Neural progenitor cell (in vitro differentiated cells): Measurements from ENCODE around the gene ZNF48. TPM values are rescaled to one million over a fixed set of nuclear protein-coding genes. Genes with fewer than 3 reads are reported as not detected.

ENCODE experiments used
- DNase-seq: peaks from one replicate; pipeline ENCODE4 v3.0.0-alpha.2; 2016; ENCODE audit warnings: low spot score
- H2AFZ ChIP-seq: fragments of 200-600 bp; sonication (generic); replicated peaks from 2 replicates; pipeline ENCODE4 v1.6.1; 2016; ENCODE audit warnings: antibody characterized with exemption
- H3F3A ChIP-seq: fragments of 200-600 bp; sonication (generic); 2 replicates; pipeline ENCODE4 v1.6.1; 2016; ENCODE audit warnings: antibody characterized with exemption, low read depth
- H3K27ac ChIP-seq: fragments of 200-600 bp; sonication (generic); 2 replicates; pipeline ENCODE4 v1.5.1; 2016; ENCODE audit warnings: mild to moderate bottlenecking
- H3K27me3 ChIP-seq: fragments of 200-600 bp; sonication (generic); 2 replicates; pipeline ENCODE4 v1.6.1; 2016; ENCODE audit warnings: mild to moderate bottlenecking, moderate library complexity
- H3K36me3 ChIP-seq: fragments of 200-600 bp; sonication (generic); 2 replicates; pipeline ENCODE4 v1.5.1; 2016
- H3K4me1 ChIP-seq: fragments of 200-600 bp; sonication (generic); 2 replicates; pipeline ENCODE4 v1.6.1; 2016; ENCODE audit warnings: mixed run types
- H3K4me2 ChIP-seq: fragments of 200-600 bp; sonication (generic); 2 replicates; pipeline ENCODE4 v1.6.1; 2016
- H3K4me3 ChIP-seq: fragments of 200-600 bp; sonication (generic); 2 replicates; pipeline ENCODE4 v1.5.1; 2016
- H3K79me2 ChIP-seq: fragments of 200-600 bp; sonication (generic); 2 replicates; pipeline ENCODE4 v1.6.1; 2016; ENCODE audit warnings: low read depth
- H3K9ac ChIP-seq: fragments of 200-600 bp; sonication (generic); 2 replicates; pipeline ENCODE4 v1.6.1; 2016
- H3K9me3 ChIP-seq: fragments of 200-600 bp; sonication (generic); 2 replicates; pipeline ENCODE4 v1.5.1; 2016; ENCODE audit warnings: low read depth
- H4K20me1 ChIP-seq: fragments of 200-600 bp; sonication (generic); 2 replicates; pipeline ENCODE4 v1.6.1; 2016; ENCODE audit warnings: low read depth
- H3K27ac Mint-ChIP-seq: 3 replicates; pipeline ENCODE4 v1.8.0; 2021; ENCODE audit warnings: mixed read lengths
- H3K27me3 Mint-ChIP-seq: 2 replicates; pipeline ENCODE4 v1.8.0; 2022; ENCODE audit warnings: low read depth, mild to moderate bottlenecking, inconsistent platforms, moderate library complexity, mixed read lengths; ENCODE audit not compliant: insufficient read depth
- H3K36me3 Mint-ChIP-seq: 3 replicates; pipeline ENCODE4 v1.8.0; 2021; ENCODE audit warnings: mixed read lengths
- H3K4me1 Mint-ChIP-seq: 3 replicates; pipeline ENCODE4 v1.8.0; 2021; ENCODE audit warnings: mixed read lengths
- H3K4me3 Mint-ChIP-seq: 3 replicates; pipeline ENCODE4 v1.8.0; 2021; ENCODE audit warnings: mild to moderate bottlenecking, moderate library complexity, mixed read lengths
- H3K9me3 Mint-ChIP-seq: 3 replicates; pipeline ENCODE4 v1.8.0; 2020; ENCODE audit warnings: mixed read lengths
- EZH2 ChIP-seq: fragments of 200-600 bp; sonication (generic); IDR thresholded peaks from 2 replicates; pipeline ENCODE4 v1.6.1; 2017; ENCODE audit warnings: antibody characterized with exemption, mild to moderate bottlenecking, moderate library complexity
- EZH2phosphoT487 ChIP-seq: fragments of 200-600 bp; sonication (generic); IDR thresholded peaks from 2 replicates; pipeline ENCODE4 v1.6.1; 2017; ENCODE audit warnings: antibody characterized with exemption
- total RNA-seq: library from RNA; depleted of rRNA; stranded (reverse); fragments of >200 nt; gene quantifications from 2 replicates; pipeline ENCODE4 v1.2.3, GENCODE V29; 2015; ENCODE audit warnings: low replicate concordance
- TF ChIP-seq, protein P1 (sequence below): fragments of 200-600 bp; sonication (generic); IDR thresholded peaks from 2 replicates; pipeline ENCODE4 v1.5.1; 2017; ENCODE audit warnings: antibody characterized with exemption, mild to moderate bottlenecking

The ZNF48 gene
- total RNA-seq, 1 donor from 2014 or later: 39.3 TPM

DNA sequence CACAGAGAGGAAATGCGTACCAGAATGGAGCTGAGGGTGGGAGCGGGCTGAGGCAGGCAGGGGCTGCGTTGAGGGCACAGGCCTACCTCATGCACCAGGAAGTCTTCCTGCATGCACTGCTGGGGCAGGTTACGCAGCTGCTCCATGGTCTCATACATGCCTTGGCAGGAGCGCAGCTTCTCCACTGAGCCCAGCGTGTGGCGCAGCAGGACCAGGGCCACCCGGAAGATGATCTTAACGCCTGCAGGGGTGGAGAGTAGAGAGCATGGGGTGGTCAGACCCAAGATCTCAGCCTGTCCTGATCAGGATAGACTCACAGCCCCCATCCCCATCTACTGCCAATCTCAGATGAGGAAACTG, 36.7 kb upstream of the ZNF48 start:
- DNase-seq: no peak
- Histone ChIP-seq H3K4me2 (no peak overlapping the region), H3K79me2 (peaks cover 15% of the 10 kb centered on the region), H2AFZ (no peak overlapping the region), H3K36me3 (no peaks in the 10 kb centered on the region), H4K20me1 (peaks cover 10% of the 10 kb centered on the region), H3K27me3 (no peaks in the 10 kb centered on the region), H3K9ac (no peak overlapping the region), H3F3A (peaks cover 8% of the 10 kb centered on the region), H3K4me1 (peaks cover 6% of the 10 kb centered on the region), H3K4me3 (no peak overlapping the region), H3K9me3 (no peaks in the 10 kb centered on the region), H3K27ac (no peak overlapping the region)
- Mint-ChIP-seq H3K36me3 (peaks cover 23% of the 10 kb centered on the region), H3K4me3 (no peak overlapping the region), H3K27me3 (peaks cover 7% of the 10 kb centered on the region), H3K9me3 (no peaks in the 10 kb centered on the region), H3K4me1 (peaks cover 23% of the 10 kb centered on the region), H3K27ac (no peak overlapping the region)
- TF ChIP-seq, protein P1, sequence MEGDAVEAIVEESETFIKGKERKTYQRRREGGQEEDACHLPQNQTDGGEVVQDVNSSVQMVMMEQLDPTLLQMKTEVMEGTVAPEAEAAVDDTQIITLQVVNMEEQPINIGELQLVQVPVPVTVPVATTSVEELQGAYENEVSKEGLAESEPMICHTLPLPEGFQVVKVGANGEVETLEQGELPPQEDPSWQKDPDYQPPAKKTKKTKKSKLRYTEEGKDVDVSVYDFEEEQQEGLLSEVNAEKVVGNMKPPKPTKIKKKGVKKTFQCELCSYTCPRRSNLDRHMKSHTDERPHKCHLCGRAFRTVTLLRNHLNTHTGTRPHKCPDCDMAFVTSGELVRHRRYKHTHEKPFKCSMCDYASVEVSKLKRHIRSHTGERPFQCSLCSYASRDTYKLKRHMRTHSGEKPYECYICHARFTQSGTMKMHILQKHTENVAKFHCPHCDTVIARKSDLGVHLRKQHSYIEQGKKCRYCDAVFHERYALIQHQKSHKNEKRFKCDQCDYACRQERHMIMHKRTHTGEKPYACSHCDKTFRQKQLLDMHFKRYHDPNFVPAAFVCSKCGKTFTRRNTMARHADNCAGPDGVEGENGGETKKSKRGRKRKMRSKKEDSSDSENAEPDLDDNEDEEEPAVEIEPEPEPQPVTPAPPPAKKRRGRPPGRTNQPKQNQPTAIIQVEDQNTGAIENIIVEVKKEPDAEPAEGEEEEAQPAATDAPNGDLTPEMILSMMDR: no peak

DNA sequence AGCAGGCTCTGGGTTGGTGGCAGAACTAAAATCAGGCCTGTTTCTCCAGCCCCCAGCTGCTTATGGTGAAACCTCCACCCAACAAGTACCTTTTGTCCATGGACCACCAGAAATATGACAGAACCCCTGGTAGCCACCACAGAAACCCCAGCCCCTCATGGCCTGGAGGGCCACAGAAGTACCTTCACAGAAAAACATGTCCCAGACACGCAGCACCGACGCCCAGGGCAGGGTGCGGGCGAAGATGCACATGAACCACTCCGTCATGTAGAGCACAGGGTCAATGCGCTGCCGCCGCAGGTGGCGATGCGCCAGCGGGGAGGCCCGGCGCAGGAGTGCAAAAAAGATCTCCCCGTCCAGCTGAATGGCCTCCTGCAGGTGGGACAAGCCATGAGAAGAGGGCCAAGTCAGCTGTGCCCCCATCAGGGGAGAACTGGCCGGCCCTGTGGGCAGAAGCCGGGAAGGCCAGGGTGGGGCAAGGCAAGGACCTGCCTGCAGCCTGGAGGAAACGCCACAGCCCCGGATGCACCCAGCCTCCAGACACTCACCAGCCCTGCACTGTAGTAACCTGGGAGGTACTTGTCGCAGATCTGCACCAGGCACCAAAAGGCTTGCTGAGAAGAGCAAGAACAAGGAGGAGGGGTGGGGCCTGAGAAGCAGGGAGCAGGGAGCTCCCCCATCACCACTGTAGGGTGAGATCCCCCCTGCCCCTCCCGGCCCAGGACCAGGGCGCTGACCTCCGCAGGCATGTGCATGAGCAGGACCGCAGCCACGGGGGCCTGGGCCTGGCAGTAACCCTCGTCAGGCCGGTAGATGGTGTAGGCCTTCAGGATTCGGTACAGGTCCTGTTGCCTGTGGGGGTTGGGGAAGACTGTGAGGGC, 36.0 kb upstream of the ZNF48 start:
- Histone ChIP-seq H3K27ac (no peak overlapping the region), H2AFZ (no peak overlapping the region), H3K4me3 (no peak overlapping the region), H3K9me3 (no peaks in the 10 kb centered on the region), H3K79me2 (peaks cover 13% of the 10 kb centered on the region), H3K9ac (no peak overlapping the region), H3K36me3 (no peaks in the 10 kb centered on the region), H3K4me2 (no peak overlapping the region), H4K20me1 (peaks cover 4% of the 10 kb centered on the region), H3K27me3 (no peaks in the 10 kb centered on the region), H3F3A (peaks cover 11% of the 10 kb centered on the region), H3K4me1 (peaks cover under 1% of the 10 kb centered on the region)
- TF ChIP-seq EZH2 (no peak), EZH2phosphoT487 (no peak)
- TF ChIP-seq, protein P1: no peak
- DNase-seq: no peak
- H3K27me3 Mint-ChIP-seq: peaks cover 6% of the 10 kb centered on the region
- H3K27ac Mint-ChIP-seq: no peak overlapping the region
- H3K9me3 Mint-ChIP-seq: no peaks in the 10 kb centered on the region
- peaks cover 19% of the 10 kb centered on the region for H3K4me1 Mint-ChIP-seq
- peaks cover 24% of the 10 kb centered on the region for H3K36me3 Mint-ChIP-seq
- no peak overlapping the region for H3K4me3 Mint-ChIP-seq

DNA sequence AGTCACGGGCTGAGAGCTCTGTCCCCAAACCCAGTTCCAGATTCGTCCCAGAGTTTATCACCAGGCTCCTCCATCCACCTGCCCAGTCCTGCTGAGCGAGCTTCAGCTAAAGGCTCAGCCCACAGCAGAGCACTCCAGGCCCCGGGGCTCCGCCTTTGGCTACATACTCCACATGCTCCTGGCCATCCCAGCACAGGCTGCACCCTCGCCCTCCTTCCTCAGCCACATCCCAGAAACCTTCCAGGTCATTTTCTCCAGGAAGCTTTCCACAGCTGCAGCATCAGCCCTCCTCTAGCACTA, 35.4 kb upstream of the ZNF48 start:
- H3K27ac ChIP-seq: no peak overlapping the region
- no peaks in the 10 kb centered on the region for H3K9me3 Mint-ChIP-seq
- no peak overlapping the region for H3K9ac ChIP-seq
- H3K36me3 ChIP-seq: no peaks in the 10 kb centered on the region
- no peak overlapping the region for H3K4me3 ChIP-seq
- no peak overlapping the region for H3K4me2 ChIP-seq
- no peaks in the 10 kb centered on the region for H4K20me1 ChIP-seq
- peaks cover 11% of the 10 kb centered on the region for H3F3A ChIP-seq
- no peaks in the 10 kb centered on the region for H3K9me3 ChIP-seq
- H3K27me3 Mint-ChIP-seq: peaks cover 4% of the 10 kb centered on the region
- peaks cover 7% of the 10 kb centered on the region for H3K79me2 ChIP-seq
- no peak overlapping the region for H2AFZ ChIP-seq
- TF ChIP-seq, protein P1: no peak
- no peak for TF ChIP-seq EZH2
- TF ChIP-seq EZH2phosphoT487: no peak
- no peak for DNase-seq
- no peak overlapping the region for H3K4me3 Mint-ChIP-seq
- H3K4me1 Mint-ChIP-seq: peaks cover 14% of the 10 kb centered on the region
- H3K27ac Mint-ChIP-seq: no peak overlapping the region
- H3K4me1 ChIP-seq: no peaks in the 10 kb centered on the region
- H3K36me3 Mint-ChIP-seq: peaks cover 24% of the 10 kb centered on the region
- H3K27me3 ChIP-seq: no peaks in the 10 kb centered on the region
